GM12878 (cell line): ENCODE data around the gene ADAMTS2. TPM values are rescaled to one million over a fixed set of nuclear protein-coding genes. Genes with fewer than 3 reads are reported as not detected.

Experiments
- ATAC-seq: fragments of 200-7000 bp; cut with Tn5 transposase; 3 replicates; pipeline ENCODE4 v1.9.1; 2020; ENCODE audit warnings: mild to moderate bottlenecking, moderate library complexity
- BruUV-seq: library from RNA; stranded (reverse); fragments of 400-500 nt; replicated peaks from 2 replicates; lab custom pipeline; 2021; lab: Mats Ljungman, UMichigan
- CTCF ChIA-PET: fragments of 300-600 bp; sonication (Branson Sonifier 250); formaldehyde crosslinking; extraction: SDS; loops from one replicate; lab custom pipeline; 2021; ENCODE audit warnings: inconsistent platforms; lab: Yijun Ruan, JAX
- POLR2A ChIA-PET: fragments of 350-600 bp; formaldehyde crosslinking; extraction: SDS; loops from one replicate; lab custom pipeline; 2021; ENCODE audit warnings: inconsistent platforms; lab: Charles Lee
- RAD21 ChIA-PET: fragments of 300-600 bp; sonication (Branson Sonifier 250); formaldehyde crosslinking; loops from one replicate; lab custom pipeline; 2023; ENCODE audit warnings: antibody characterized with exemption; ENCODE audit not compliant: unreplicated experiment; lab: Charles Lee
- SMC1A ChIA-PET: fragments of 300-600 bp; sonication (Branson Sonifier 250); formaldehyde crosslinking; loops from one replicate; lab custom pipeline; 2023; ENCODE audit not compliant: unreplicated experiment, uncharacterized antibody; lab: Charles Lee
- DNase-seq: peaks from one replicate; pipeline ENCODE4 v3.0.0-alpha.2; 2011; ENCODE audit warnings: low read depth, low spot score
- FAIRE-seq: peaks from 3 replicates; lab custom pipeline; 2011; peaks lifted over from hg19 to GRCh38; lab: Jason Lieb, UNC
- H2AFZ ChIP-seq: 2 replicates; pipeline ENCODE4 v1.6.0; 2011; ENCODE audit warnings: low read depth, low read length, control low read depth; ENCODE audit not compliant: control insufficient read depth
- H3K27ac ChIP-seq: 2 replicates; pipeline ENCODE4 v1.5.1; 2011; ENCODE audit warnings: control low read depth; ENCODE audit not compliant: control insufficient read depth, insufficient read depth
- H3K27me3 ChIP-seq, 2 experiments: replicated peaks in 1 of 2; 2 replicates each; pipeline versions ENCODE4 v1.6.0 to v1.6.1; 2011; ENCODE audit warnings: low read length in 1 of 2; ENCODE audit not compliant: control insufficient read depth in 2 of 2, insufficient read depth in 2 of 2
- H3K36me3 ChIP-seq, 2 experiments: 2 replicates each; pipeline ENCODE4 v1.5.1; 2011; ENCODE audit warnings: low read length in 1 of 2; ENCODE audit not compliant: control insufficient read depth in 2 of 2, insufficient read depth in 2 of 2
- H3K4me1 ChIP-seq: 2 replicates; pipeline ENCODE4 v1.6.1; 2011; ENCODE audit warnings: mild to moderate bottlenecking, low read length, moderate library complexity, mixed read lengths; ENCODE audit not compliant: control insufficient read depth, insufficient read depth
- H3K4me2 ChIP-seq: 2 replicates; pipeline ENCODE4 v1.6.0; 2011; ENCODE audit warnings: control low read depth; ENCODE audit not compliant: control insufficient read depth, insufficient read depth
- H3K4me3 ChIP-seq: fragments of 200-600 bp; sonication (generic); 2 replicates; pipeline ENCODE4 v1.5.1; 2016
- H3K79me2 ChIP-seq: 2 replicates; pipeline ENCODE4 v1.6.0; 2011; ENCODE audit warnings: low read length; ENCODE audit not compliant: control insufficient read depth, insufficient read depth
- H3K9ac ChIP-seq: 2 replicates; pipeline ENCODE4 v1.8.0; 2011; ENCODE audit warnings: low read length, control low read depth, mixed read lengths; ENCODE audit not compliant: control insufficient read depth, insufficient read depth
- H3K9me3 ChIP-seq: replicated peaks from 3 replicates; pipeline ENCODE4 v1.5.1; 2011; ENCODE audit warnings: mild to moderate bottlenecking, low read length; ENCODE audit not compliant: control insufficient read depth, insufficient read depth
- H4K20me1 ChIP-seq: 2 replicates; pipeline ENCODE4 v1.6.0; 2011; ENCODE audit not compliant: control insufficient read depth, insufficient read depth
- ATF3 ChIP-seq: IDR thresholded peaks from 2 replicates; pipeline ENCODE4 v1.6.1; 2011; ENCODE audit warnings: low read depth, mild to moderate bottlenecking, low read length, moderate library complexity, borderline replicate concordance; ENCODE audit errors: extremely low read depth
- ELK1 ChIP-seq: IDR thresholded peaks from 2 replicates; pipeline ENCODE4 v1.6.1; 2012; ENCODE audit warnings: low read depth, low read length, improper control_type of control experiment
- FOS ChIP-seq: IDR thresholded peaks from 3 replicates; pipeline ENCODE4 v1.6.1; 2011; ENCODE audit warnings: borderline replicate concordance; ENCODE audit not compliant: insufficient read length; ENCODE audit errors: extremely low read depth
- NFIC ChIP-seq: IDR thresholded peaks from 2 replicates; pipeline ENCODE4 v1.6.1; 2012; ENCODE audit warnings: low read depth, mild to moderate bottlenecking, inconsistent platforms, low read length, moderate library complexity
- NR2C2 ChIP-seq: IDR thresholded peaks from 2 replicates; pipeline ENCODE4 v1.6.1; 2011; ENCODE audit warnings: borderline replicate concordance, low read depth; ENCODE audit not compliant: control insufficient read depth, insufficient read length
- STAT1 ChIP-seq: fragments of 450-650 bp; conservative IDR thresholded peaks from 2 replicates; pipeline ENCODE4 v1.6.1; 2014; ENCODE audit warnings: antibody characterized with exemption, mild to moderate bottlenecking
- TAF1 ChIP-seq: IDR thresholded peaks from 2 replicates; pipeline ENCODE4 v1.6.1; 2011; ENCODE audit warnings: mild to moderate bottlenecking, low read depth, low read length, borderline replicate concordance
- TCF7 ChIP-seq: IDR thresholded peaks from 2 replicates; pipeline ENCODE4 v1.6.1; 2014; ENCODE audit warnings: antibody characterized with exemption, borderline replicate concordance
- WGBS: methylation state at CpG from one replicate; pipeline ENCODE4 v1.1.6; 2016; ENCODE audit warnings: low lambda C conversion rate; ENCODE audit not compliant: insufficient replicate concordance, insufficient coverage; ENCODE audit errors: missing lambda C conversion rate; 5-methylcytosine and 5-hydroxymethylcytosine counted together
- in situ Hi-C: fragments of 300-500 bp; cut with MboI; formaldehyde crosslinking; loops from 9 replicates; pipeline ENCODE4 v1.14.3; 2018; ENCODE audit warnings: mixed read lengths
- intact Hi-C: fragments of 100-400 bp; cut with micrococcal nuclease; formaldehyde crosslinking; loops from one replicate; pipeline ENCODE4 v1.14.2; 2022; ENCODE audit not compliant: unreplicated experiment
- polyA plus RNA-seq, 11 experiments: library from polyadenylated mRNA; depleted of rRNA in 4 of 11; unstranded in 6 of 11; stranded (reverse) in 5 of 11; fragments of >200 nt; fragmentation: Nextera tagmentation in 4 of 11; fragmentation: Illumina TruSeq in 1 of 11; extraction: Ambion mirVana in 4 of 11; extraction: Trizol in 1 of 11; gene quantifications; 1 replicate in 1 of 11; 2 replicates in 10 of 11; pipeline versions ENCODE4 v1.2.1 to v1.2.3, GENCODE V29; 2011 to 2016; ENCODE audit warnings: inconsistent platforms in 2 of 11, missing spikeins in 2 of 11, low read depth in 1 of 11
- total RNA-seq, 4 experiments: library from RNA; depleted of rRNA in 3 of 4; stranded (reverse); fragments of >200 nt in 3 of 4; fragmentation: Illumina TruSeq in 1 of 4; extraction: Trizol in 1 of 4; gene quantifications; 2 replicates each; pipeline versions ENCODE4 v1.2.1 to v1.2.3, GENCODE V29; 2013 to 2021

The ADAMTS2 gene
- total and polyA plus RNA-seq, 10 of the 15 experiments (the other 5 are each of a cell fraction or from before 2014, with no cell fraction given): 0.03 to 0.05 TPM; not detected in 8

GRCh38 chr5:179233909-179234562 is 111.2 kb downstream of the ADAMTS2 start:
- no peak for DNase-seq
- Histone ChIP-seq H3K36me3 (no peaks in the 10 kb centered on the region), H3K9me3 (peaks cover 1% of the 10 kb centered on the region; the same call in 2 of the 3 replicates), H3K27me3 (no peaks in the 10 kb centered on the region), H4K20me1 (no peaks in the 10 kb centered on the region), H3K4me2 (no peak overlapping the region), H3K79me2 (no peaks in the 10 kb centered on the region), H3K4me3 (no peak overlapping the region)
- no TSS peak for BruUV-seq
- intact Hi-C loops: no loop called here
- no peak for ATAC-seq
- CTCF ChIA-PET: no interaction called here
- POLR2A ChIA-PET: no interaction called here
- TF ChIP-seq TAF1 (no peak), NFIC (no peak), NR2C2 (no peak), TCF7 (no peak), FOS (no peak), ATF3 (no peak), STAT1 (no peak), ELK1 (no peak)
- TF ChIP-seq, all 136 proteins: peak for 0
- ChIA-PET RAD21 (no interaction called here), SMC1A (no interaction called here)
- FAIRE-seq: no peak
- 24% methylated on average over 12 of the region's 12 CpGs for WGBS
- Histone ChIP-seq H3K27ac (no peak overlapping the region), H2AFZ (no peak overlapping the region), H3K4me1 (no peaks in the 10 kb centered on the region), H3K9ac (no peak overlapping the region)
- in situ Hi-C loops: no loop called here
